SHP77 treated with DMSO at 0.1 percent for 48 hours (cell line): Measurements from ENCODE around the gene NR3C2.
"Not testable (repeated sequence)": the region's sequence is repeated elsewhere in the genome, so short reads cannot be mapped to it uniquely, and the experiment has no call there.

Experiments used
- DNase-seq: peaks from one replicate; lab custom pipeline; 2025; lab: John Stamatoyannopoulos, UW

The NR3C2 gene

DNA sequence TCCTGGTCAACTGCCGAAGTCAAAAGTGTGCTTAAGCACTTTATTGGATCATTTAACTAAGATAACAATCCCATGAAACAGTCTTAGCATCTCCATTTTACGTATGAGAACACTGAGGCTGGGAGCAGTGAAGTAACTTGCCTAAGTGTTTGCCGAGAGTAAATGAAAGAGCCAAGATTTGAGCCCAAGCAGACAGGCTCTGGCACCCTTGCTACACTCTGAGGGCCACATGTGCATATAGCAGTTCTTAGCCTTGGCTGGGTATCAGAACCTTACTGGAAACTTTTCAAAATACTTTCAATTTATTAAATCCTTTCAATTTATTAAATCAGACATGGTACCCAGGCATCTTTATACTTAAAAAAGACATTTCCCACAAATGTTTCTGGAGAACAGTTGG is 225.9 kb downstream of the NR3C2 start:
- DNase-seq: no peak

DNA sequence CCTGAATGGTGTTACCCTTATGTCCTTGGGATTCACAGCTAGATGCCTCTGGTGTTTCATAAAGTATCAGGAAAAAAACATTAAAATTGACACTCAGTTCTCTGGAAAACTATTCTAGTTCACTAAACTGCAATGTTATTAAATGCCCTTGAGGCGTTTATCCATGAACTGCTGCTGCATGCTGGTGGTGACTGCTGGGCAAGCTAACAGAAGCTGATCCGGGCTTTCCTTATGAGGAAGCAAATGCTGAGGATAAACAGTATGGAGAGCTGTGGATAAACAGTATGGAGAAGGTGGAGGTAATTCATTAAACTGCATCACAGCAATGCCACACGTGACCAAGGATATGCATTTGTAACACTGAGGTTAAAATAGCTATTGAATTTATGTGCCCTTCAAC is 227.0 kb downstream of the NR3C2 start:
- no peak for DNase-seq

DNA sequence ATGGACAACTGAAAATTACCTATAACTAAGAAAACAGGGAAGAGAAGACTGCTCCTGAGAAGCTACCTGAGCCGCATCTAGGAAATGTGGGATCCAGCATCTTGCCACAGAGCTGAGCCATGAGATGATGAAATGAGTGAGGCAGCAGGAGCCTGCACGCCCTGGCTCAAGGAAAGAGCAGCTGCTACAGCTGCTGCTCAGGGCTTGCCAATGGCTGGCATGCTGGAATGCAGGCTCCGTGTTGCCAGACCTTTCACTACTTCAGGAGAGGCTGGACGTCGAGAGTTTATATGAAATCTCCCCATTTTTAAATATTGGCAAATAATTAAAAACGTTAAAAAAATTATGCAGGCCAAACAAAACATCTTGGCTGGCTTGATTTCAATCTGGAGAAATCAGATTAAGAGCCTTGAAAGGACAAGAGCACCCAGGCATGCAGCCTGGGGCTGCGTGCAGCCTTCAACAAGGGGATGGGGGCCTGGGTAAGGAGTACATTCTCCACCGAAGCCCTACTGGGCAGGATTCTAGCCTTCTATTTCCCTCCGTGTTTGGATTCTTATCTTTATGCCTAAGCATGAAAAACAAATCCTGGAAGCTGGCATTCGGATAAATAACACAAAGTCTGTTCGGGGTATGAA is 227.6 kb downstream of the NR3C2 start:
- no peak for DNase-seq

DNA sequence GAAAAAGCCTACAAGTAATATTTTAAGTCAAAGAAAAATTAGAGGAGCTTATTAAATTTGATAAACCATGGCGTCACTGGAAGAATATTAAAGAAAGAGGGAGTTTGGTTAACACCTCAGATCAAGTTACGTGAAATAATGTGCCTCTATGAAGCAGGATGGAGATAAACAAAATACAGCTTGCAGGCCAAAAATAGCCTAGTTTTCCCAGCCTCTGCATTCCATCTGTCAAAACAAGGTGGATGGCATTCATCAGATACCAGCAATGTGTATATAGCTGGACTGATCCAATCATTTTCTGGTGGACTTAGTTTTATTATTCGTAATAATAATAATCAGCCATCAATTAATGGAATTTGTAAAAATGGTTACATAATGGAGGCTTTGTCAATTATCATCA is 230.7 kb downstream of the NR3C2 start:
- DNase-seq: no peak

DNA sequence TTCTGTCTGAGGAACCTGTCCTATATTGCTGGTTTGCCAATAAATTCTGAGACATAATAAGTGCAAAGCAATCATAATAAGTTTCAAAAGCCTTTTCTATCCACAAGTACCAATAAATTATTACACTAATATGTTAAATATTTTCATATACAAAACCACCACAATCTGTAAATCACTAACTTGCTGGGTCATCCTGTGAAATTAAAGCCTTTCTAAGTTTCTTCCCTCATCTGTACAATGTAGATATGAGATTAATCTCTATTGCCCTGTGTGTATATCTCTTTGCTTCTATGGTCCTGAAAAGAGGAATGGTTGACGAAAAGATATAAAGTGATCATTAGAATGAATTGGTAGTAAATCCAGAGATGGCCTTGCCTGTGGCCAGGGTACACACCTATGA is 231.6 kb downstream of the NR3C2 start:
- no peak for DNase-seq

DNA sequence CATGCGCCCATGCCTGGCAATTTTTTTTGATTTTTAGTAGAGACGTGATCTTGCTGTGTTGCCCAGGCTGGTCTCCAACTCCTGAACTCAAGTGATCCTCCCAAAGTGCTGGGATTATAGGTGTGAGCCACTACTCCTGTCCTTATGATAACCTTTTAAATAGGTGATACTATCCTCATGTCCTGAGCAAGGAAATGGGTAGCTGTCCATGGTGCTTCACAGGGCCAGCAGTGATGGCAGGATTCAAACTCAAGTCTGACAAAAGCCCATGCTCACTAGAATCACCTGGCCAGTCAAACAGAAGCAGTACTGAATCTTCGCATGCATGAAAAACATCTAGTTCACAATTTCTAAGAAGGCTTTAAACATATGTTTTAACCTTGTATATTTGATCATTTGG is 235.1 kb downstream of the NR3C2 start:
- no peak for DNase-seq

DNA sequence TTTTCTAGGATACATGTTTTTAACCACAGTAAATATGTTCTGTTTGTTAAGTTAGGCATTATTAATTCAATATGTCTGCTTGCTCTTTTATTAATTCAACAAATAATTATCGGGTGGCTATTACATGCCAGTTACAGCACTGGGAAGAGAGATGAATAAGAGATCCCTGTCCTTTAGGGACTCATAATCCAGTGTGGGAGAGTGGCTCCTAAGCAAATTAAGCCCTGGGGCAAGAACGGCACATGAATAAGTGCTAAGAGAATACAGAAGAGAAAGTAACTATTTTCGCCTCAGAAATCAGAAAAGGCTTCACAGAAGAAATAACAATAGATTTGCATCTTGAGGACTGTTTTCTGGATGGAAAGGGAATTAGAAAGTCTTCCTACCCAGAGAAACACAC is 236.7 kb downstream of the NR3C2 start:
- no peak for DNase-seq

DNA sequence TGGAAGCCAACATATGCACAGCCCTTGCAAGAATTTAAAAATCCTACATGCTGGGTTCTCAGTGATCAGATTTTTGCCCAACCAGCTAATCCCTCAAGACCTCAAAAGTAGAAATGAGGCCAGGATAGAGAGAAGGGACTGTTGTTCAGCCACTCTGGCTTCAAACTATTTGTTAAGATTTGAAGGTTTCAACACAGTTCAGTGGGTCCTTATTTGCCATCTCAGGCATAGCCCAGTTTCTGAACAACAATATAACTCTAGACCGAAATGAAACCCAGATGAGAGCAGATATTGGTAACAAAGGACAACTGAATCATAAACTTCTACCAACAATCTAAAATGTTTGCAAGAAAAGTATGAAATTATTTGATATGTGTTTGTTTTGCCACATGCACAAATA is 237.3 kb downstream of the NR3C2 start:
- no peak for DNase-seq

DNA sequence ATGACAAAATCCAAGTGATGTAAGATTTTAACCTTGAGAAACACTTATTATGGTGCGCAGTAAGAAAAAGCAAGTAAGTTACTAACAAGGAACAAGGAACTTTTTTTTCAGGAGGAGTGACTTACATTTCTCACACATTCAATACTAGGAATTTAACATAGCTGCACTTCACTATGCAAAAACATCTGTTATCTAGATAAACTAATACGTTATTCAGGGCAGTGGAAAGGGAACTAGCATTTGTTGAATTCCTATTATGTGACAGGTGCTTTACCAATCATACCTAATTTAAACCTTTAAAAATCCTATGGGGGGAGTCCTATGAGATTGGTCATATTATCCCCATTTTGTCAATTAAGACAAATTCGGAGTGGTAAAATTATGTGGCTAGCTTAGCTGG is 238.0 kb downstream of the NR3C2 start:
- DNase-seq: no peak

DNA sequence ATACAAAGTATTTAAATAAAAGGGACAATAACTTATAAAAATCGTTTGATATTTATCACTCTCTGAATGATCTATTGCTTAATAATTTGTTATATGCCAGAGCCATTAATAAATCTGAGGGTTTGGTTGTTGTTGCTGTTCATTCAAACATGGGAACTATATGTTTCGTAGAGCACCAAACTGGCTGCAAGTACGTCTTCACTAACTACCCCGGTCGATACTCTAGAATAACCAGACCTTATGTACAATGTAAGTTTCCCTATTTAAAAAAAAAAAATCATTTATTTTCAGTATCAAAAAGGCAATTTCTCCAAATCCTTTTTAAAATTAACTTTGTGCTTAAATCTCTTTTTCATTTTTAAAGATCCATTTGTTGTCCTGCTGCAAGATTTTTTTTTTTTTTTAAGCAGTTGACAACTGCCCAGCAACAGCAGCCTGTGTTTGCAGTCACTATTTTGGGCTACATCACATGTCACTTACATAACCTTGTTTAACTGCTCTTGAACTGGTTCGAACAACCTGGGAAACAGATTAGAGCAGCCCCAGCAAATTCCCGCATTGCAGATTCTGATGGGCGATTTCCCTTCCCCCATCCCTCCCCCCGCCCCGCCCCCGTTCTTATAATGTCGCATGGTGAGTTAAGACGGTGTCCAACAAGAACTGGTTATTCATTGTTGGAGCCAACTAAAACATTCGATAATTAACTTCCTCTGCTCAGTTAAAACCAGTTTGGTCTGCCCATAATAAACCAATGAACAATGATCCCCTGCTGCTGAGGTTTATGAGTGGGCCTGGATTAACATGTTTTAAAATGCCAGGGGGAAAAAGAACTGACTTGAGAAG is 238.9 kb downstream of the NR3C2 start:
- DNase-seq: no peak

DNA sequence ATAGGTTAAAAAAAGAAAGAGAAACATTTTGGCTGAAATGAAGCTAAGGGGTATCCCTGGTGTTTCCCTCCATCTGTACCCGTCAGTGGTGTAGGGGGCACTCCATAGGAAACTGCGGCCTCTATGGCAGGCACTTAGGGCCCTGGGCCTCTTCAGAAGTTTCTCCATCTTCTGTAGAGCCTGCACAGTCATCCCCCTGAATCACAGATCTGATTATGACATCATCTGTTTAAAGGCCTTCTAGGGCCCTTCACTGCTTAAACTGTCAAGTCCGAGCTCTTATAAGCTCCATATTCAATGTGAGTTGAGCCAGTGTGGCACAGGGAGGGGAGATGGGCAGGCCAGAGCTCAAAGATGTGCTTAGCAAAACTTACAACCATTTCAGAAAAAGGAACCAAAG is 241.3 kb downstream of the NR3C2 start:
- DNase-seq: no peak

DNA sequence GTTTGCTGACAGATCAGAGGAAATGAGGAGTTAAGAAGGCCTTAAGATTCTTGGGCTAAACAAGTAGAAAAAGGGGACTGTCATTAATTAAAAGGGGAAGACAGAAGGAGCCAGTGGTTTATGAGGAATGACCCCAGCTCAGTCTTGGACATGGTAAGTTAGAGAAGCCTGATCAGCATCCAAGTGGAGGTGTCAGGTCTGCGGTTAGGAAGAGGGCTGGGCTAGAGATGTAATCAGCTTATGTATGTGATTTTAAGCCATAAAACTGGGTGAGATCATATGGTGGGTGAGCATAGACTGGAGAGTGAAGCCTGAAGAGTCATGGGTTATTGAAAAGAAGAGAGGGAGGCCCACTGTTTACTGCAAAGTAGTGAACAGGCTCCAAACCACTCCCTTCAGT is 246.1 kb downstream of the NR3C2 start:
- no peak for DNase-seq

DNA sequence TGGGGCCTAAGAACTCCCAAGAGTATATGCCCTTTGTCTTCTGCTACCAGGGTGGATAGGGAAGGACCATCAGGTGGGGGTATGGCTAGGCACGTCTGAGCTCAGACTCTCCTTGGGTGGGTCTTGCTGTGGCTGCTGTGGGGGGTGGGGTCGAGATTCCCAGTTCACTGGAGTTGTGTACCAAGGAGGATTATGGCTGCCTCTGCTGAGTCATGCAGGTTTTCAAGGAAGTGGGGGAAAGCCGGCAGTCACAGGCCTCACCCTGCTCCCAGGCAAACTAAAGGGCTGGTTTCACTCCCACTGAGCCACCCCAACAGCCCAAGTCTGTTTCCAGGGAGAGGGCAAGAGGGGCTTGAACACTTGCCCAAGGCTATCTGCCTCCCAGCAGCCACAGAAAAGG is 249.7 kb downstream of the NR3C2 start:
- no peak for DNase-seq

DNA sequence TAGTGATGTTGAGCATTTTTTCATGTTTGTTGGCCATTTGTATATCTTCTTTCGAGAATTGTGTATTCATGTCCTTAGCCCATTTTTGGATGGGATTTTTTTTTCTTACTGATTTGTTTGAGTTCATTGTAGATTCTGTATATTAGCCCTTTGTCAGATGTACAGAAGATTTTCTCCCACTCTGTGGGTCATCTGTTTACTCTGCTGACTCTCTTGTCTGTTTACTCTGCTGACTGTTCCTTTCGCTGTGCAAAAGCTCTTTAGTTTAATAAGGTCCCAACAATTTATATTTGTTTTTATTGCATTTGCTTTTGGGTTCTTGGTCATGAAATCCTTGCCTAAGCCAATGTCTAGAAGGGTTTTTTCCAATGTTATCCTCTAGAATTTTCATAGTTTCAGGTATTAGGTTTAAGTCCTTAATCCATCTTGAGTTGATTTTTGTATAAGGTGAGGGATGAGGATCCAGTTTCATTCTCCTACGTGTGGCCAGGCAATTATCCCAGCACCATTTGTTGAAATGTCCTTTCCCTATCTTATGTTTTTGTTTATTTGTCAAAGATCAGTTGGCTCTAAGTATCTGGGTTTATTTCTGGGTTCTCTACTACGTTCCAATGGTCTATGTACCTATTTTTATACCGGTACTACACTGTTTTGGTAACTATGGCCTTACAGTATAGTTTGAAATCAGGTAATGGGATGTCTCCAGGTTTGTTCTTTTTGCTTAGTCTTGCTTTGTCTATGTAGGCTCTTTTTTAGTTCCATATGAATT is 254.6 kb downstream of the NR3C2 start:
- not testable (repeated sequence) for DNase-seq

DNA sequence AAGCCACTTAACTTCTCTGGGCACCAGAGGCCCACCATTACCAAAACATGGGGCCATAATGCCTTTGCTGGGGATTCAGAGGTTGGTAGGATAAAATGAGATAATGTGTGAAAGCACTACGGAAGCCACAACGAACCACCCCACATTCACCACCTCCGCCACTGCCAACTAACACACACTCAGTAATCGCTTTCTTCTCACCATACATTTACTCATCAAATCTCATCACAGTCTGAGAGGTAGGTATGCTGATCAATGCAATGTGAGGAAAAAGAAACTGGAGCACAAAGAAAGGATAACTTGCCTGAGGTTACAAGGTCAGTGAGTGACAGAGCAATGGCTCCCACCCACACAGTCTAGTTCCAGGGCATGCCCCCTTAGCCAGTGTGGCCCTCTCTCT is 257.3 kb downstream of the NR3C2 start:
- DNase-seq: no peak

DNA sequence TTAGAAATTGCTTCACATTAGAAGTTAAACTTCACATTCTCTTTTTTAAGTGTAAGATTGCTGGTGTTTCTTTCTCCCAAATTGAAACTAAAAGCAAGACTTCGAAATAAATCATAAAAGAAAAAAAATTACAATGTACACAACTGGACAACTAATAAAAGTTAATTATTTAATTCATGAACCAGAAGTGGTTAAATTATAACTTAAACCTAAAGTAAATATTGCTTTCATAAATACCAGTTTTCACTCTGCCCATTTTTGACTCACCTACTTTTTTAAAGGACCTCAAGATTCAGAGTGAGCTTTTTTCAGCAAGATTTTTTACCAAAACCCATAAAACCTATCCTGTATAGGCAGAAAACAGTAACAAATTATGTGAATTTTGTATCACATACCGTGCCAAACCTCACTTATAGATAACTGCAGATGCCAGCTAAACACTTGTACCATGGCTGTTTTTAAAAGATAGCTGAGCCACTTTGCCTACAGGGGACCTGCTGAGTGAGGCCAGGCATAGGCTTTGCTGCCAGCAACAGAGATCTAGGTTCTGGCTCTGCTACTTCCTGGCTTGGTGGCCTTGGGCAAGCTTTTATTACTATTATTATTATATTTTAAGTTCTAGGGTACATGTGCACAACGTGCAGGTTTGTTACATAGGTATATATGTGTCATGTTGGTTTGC is 259.8 kb downstream of the NR3C2 start:
- DNase-seq: no peak

DNA sequence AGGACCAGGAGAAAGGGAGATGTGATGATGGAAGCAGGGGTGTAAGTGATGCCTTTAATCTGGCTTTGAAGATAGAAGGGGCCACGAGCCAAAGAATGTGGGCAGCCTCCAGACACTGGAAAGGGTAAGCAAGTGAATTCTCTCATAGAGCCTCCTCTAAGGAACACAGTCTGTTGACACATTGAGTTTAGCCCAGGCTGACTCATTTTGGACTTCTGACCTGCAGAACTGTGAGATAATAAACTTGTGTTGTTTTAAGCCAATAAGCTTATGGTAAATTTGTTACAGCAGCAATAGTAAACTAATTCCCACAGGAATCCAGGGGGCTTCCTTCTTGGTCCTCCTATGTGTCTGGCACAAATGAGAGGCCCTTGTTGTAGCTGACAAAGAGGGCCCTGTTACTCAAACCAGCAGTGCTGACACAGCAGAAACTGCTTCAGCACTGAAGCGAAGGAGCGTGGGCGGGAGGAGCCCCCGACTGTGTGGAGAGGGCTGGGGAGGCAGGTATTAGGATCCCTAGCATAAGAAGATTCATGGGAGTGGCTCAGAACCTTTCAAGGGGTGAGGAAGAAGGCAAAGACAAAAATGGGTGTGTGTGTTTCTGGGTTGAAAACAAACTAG is 268.7 kb downstream of the NR3C2 start:
- no peak for DNase-seq

DNA sequence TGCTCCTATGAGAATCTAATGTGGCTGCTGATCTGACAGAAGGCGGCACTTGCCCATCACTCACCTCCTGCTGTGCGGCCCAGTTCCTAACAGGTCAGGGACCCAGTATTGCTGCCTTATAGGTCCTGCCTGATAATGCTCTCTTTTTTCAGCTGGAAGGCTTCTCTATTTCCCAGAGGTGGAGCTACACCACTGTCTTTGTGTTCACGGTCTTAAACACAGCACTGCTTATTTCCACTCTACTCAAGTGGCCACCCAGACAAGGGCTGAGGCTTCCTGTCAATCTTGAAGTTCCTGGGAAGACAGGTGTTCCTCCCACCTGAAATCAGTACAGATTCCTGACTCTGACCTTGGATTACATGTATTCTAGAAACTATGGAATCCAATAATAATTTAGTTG is 270.6 kb downstream of the NR3C2 start:
- no peak for DNase-seq

DNA sequence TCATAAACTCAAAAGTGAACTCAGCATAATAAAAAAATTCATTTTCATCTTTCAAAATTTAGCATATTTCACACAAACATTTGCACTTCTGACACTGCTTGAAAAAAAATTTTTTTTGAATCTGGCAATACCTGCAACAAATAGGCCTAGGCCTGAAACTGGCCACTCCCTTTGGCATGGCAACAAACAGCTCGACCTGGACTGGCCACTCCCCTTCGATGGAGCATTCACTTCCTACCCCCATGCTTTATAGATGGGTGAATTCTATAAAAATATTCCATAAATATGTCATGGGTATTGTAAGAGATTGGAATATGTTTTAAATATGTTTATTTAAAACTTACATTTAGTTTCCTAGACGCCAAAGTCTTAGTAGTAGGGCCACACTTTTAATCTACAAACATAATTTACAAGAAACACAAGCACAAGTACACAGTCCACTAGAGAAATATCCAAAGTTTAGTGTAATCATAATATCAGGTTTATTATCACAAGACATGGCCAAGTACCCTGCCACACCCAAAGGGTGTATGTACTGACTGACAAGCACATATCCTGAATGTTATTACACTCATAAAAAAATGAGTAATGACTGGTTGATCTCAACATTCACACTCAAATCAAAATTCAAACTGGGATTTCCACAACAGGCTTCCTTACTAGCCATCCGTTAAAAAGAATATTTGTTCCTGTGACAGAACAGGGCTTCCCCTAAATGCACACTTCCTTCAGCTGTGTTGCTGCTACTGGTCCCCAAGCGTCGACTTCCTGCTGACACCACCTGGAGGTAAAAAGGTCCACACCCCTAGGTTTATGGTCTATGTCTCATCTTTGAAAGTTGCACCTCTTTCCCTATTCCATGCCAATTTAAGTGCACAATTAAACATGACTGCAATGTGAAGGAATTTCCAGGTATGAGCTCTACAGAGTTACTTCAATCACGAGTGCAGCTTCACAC is 271.5 kb downstream of the NR3C2 start:
- no peak for DNase-seq

DNA sequence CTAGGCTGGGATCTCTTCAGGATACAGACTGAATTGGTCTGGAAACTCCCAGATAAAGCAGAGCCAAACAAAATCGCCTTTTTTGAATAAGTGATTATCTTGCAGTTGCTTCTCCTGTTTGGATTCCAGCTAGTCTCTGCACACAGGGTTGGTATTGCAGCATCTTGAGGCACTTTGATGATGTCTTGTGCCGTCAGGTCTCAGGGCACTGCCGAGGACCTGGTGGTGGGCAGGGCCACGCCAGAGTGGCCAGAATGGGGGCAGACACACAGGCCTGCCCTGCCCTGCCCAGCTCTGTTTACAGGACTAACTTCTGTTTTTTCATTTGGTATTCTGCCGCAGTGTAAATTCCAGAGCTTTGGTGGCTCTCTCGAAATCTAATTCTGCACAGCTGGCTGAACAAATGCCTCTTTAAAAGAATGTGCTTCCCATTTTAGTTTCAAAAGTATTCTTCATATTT is 276.1 kb downstream of the NR3C2 start:
- DNase-seq: no peak

DNA sequence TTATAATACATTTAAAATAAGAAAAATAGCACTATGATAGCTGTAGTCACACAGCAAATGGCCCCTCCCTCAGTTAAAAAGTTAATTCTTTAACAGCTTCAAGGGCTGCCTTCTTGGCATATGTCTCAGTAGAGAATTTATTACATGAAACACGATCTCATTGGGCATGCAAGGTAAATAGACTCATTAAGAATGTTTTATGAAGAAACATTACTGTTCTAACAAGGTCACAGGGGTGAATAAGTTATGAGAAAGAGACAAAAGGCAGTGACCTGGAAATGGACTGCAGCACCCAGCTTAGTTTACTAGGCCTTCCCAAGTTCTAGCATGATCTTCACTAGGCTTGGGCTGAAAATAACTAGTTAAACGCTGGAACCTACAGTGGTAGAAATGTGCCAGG is 277.7 kb downstream of the NR3C2 start:
- no peak for DNase-seq
